ENCODE measurements around the gene TPRG1. TPM values are rescaled to one million over a fixed set of nuclear protein-coding genes. Genes with fewer than 3 reads are reported as not detected.
A peak's percentile ranks its signal among the peaks of the same experiment; 100 is the strongest.

Gene TPRG1
- total and polyA plus RNA-seq, 2 experiments from 2014 or later: 0.43 TPM; not detected in 1

DNA sequence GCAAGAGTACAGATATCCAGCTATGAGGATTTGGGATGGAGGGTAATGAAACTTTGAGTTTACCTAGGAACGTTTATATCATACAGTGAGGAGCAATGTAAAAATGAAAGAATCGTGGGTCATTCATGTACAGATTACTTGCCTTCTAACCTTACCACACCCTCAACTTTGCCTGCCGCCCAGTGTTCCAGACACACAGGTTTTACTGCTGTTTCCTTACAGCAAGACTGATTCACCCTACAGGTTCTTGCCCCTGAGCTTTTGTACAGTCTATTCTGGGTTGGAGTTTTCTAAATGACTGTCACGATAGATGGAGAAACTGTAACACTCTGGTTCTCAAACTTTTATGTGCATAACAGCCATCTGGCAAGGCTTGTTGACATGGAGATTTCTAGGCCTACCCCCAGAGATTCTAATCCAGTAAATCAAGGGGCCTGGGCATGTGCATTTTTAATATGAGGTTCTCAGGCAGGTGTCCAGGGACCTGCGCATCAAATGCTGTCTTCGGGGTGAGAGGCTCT, 6.6 kb upstream of the TPRG1 start:
- no peaks in the 10 kb centered on the region for H3K4me1 ChIP-seq (ENCODE audit: insufficient read depth)
- H3K36me3 ChIP-seq (replicated peaks; ENCODE audit: insufficient read depth, low read depth): no peaks in the 10 kb centered on the region
- no peak overlapping the region for H3K4me3 ChIP-seq
- no peaks in the 10 kb centered on the region for H3K79me2 ChIP-seq
- no peaks in the 10 kb centered on the region for H3K9me3 ChIP-seq (ENCODE audit: low read depth)
- peak overlapping the region; percentile 42 for H3K27ac ChIP-seq
- no peaks in the 10 kb centered on the region for H3K9me2 ChIP-seq (replicated peaks; ENCODE audit: insufficient read depth)
- 84% methylated on average over 6 of the region's 6 CpGs for WGBS (ENCODE audit: low lambda C conversion rate, missing lambda C conversion rate)
- no peak for DNase-seq (ENCODE audit: low spot score)
- no peak overlapping the region for H3K4me2 ChIP-seq
- H4K20me1 ChIP-seq (ENCODE audit: insufficient read depth, poor library complexity, severe bottlenecking): no peaks in the 10 kb centered on the region
- no peaks in the 10 kb centered on the region for H3K27me3 ChIP-seq
- TF ChIP-seq, protein P1, sequence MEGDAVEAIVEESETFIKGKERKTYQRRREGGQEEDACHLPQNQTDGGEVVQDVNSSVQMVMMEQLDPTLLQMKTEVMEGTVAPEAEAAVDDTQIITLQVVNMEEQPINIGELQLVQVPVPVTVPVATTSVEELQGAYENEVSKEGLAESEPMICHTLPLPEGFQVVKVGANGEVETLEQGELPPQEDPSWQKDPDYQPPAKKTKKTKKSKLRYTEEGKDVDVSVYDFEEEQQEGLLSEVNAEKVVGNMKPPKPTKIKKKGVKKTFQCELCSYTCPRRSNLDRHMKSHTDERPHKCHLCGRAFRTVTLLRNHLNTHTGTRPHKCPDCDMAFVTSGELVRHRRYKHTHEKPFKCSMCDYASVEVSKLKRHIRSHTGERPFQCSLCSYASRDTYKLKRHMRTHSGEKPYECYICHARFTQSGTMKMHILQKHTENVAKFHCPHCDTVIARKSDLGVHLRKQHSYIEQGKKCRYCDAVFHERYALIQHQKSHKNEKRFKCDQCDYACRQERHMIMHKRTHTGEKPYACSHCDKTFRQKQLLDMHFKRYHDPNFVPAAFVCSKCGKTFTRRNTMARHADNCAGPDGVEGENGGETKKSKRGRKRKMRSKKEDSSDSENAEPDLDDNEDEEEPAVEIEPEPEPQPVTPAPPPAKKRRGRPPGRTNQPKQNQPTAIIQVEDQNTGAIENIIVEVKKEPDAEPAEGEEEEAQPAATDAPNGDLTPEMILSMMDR (IDR thresholded peaks at IDR 0.05; ENCODE audit: poor library complexity): no peak
- no peak for TF ChIP-seq EZH2 (IDR thresholded peaks at IDR 0.05; ENCODE audit: borderline replicate concordance)
- TF ChIP-seq EZH2phosphoT487 (IDR thresholded peaks at IDR 0.05; ENCODE audit: low read depth, severe bottlenecking, unreplicated experiment): no peak
- no peak overlapping the region for H2AFZ ChIP-seq

DNA sequence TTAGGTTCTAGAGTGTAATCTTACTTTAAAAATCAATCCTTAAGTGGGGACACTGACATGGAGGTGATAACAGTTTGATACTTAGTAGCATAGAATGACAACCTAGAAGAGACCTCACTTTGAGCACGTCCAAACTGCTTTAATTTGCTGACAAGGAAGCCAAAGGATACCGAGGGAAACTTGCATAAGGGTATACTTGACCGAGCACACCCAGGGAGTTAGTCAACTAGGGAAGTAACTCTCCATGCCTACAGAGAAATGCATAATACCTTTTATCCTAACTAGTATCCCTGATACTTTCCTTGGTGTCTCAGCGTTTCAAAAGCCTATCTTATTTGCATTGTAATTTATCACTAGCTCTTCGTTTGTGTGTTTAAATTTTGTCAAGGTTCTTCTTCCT, 5.5 kb upstream of the TPRG1 start:
- TF ChIP-seq EZH2 (IDR thresholded peaks at IDR 0.05; ENCODE audit: borderline replicate concordance) (no peak), EZH2phosphoT487 (IDR thresholded peaks at IDR 0.05; ENCODE audit: low read depth, severe bottlenecking, unreplicated experiment) (no peak)
- TF ChIP-seq, protein P1 (IDR thresholded peaks at IDR 0.05; ENCODE audit: poor library complexity): no peak
- 85% methylated on average over 5 of the region's 5 CpGs for whole genome bisulfite sequencing (ENCODE audit: low lambda C conversion rate, missing lambda C conversion rate)

DNA sequence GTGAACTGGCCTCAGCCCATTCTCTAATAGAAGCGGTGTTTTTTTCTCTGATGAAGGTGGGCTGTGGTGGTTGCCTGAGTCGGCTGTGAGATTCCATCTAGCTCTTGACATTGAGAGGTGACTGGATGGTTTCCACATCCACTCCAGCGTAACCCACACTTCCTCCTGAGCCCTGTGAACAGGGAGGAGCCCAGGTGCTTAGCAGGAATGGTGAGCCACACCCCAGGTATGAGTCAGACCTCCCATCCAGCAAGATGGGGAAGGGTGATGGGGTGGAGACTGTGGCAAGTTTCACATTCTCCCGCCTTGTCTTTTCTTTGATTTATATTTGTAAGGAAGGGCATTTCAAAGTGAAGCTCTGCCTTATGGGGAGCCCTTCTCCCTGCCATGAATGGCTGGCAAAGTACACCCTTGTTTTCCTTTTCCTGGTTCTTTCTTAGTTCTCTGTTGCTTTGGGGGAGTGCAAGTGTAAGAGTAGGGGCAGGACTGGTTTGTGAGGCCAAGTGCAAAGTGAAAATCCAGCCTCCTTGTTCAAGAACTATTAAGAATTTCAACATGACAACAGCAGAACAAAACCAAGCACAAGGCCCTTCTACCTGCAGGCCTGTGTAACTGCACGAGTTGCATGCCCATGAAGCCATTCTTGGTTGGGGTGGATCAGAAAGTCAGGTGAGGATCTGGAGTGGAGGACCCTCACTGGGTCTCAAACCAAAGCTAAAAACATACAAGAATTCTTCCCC, 4.6 kb upstream of the TPRG1 start:
- Histone ChIP-seq H3K4me2 (no peak overlapping the region), H3K9me2 (replicated peaks; ENCODE audit: insufficient read depth) (no peaks in the 10 kb centered on the region), H3K4me3 (no peak overlapping the region), H3K79me2 (no peaks in the 10 kb centered on the region), H3K27ac (no peak overlapping the region), H4K20me1 (ENCODE audit: insufficient read depth, poor library complexity, severe bottlenecking) (no peaks in the 10 kb centered on the region), H3K4me1 (ENCODE audit: insufficient read depth) (no peaks in the 10 kb centered on the region), H2AFZ (no peak overlapping the region), H3K36me3 (replicated peaks; ENCODE audit: insufficient read depth, low read depth) (no peaks in the 10 kb centered on the region), H3K27me3 (no peaks in the 10 kb centered on the region), H3K9me3 (ENCODE audit: low read depth) (no peaks in the 10 kb centered on the region)
- peak; percentile 68 for DNase-seq (ENCODE audit: low spot score)
- WGBS (ENCODE audit: low lambda C conversion rate, missing lambda C conversion rate): 86% methylated on average over 5 of the region's 5 CpGs
- TF ChIP-seq EZH2phosphoT487 (IDR thresholded peaks at IDR 0.05; ENCODE audit: low read depth, severe bottlenecking, unreplicated experiment) (no peak), EZH2 (IDR thresholded peaks at IDR 0.05; ENCODE audit: borderline replicate concordance) (no peak)
- TF ChIP-seq, protein P1 (IDR thresholded peaks at IDR 0.05; ENCODE audit: poor library complexity): no peak

More for the DNA sequence above, 5.5 kb upstream of the TPRG1 start:
- H2AFZ ChIP-seq: no peak overlapping the region
- H3K27me3 ChIP-seq: no peaks in the 10 kb centered on the region
- H3K27ac ChIP-seq: no peak overlapping the region
- no peak for DNase-seq (ENCODE audit: low spot score)
- H3K36me3 ChIP-seq (replicated peaks; ENCODE audit: insufficient read depth, low read depth): no peaks in the 10 kb centered on the region
- no peaks in the 10 kb centered on the region for H3K9me2 ChIP-seq (replicated peaks; ENCODE audit: insufficient read depth)
- no peaks in the 10 kb centered on the region for H3K4me1 ChIP-seq (ENCODE audit: insufficient read depth)
- no peaks in the 10 kb centered on the region for H4K20me1 ChIP-seq (ENCODE audit: insufficient read depth, poor library complexity, severe bottlenecking)
- no peaks in the 10 kb centered on the region for H3K9me3 ChIP-seq (ENCODE audit: low read depth)
- H3K79me2 ChIP-seq: no peaks in the 10 kb centered on the region
- H3K4me2 ChIP-seq: no peak overlapping the region
- H3K4me3 ChIP-seq: no peak overlapping the region

Data from hepatocyte (in vitro differentiated cells).